A549 (cell line): ENCODE results near the gene SORD. TPM values are rescaled to one million over a fixed set of nuclear protein-coding genes. Genes with fewer than 3 reads are reported as not detected.
"Not testable (repeated sequence)": the region's sequence is repeated elsewhere in the genome, so short reads cannot be mapped to it uniquely, and the experiment has no call there.

ENCODE experiments used
- ATAC-seq, 2 experiments: fragments of 200-7000 bp in 1 of 2; fragments of >200 bp in 1 of 2; cut with Nextera tagmentation in 1 of 2; cut with Tn5 transposase in 1 of 2; 3 replicates each; pipeline versions ENCODE4 v1.8.0 to v1.9.1; 2018 to 2020; ENCODE audit warnings: mild to moderate bottlenecking in 1 of 2, moderate library complexity in 1 of 2
- CTCF ChIA-PET: fragments of 300-600 bp; sonication (Branson Sonifier 250); formaldehyde crosslinking; extraction: SDS; loops from one replicate; lab custom pipeline; 2021; ENCODE audit warnings: antibody characterized with exemption, inconsistent platforms; lab: Yijun Ruan, JAX
- POLR2A ChIA-PET: fragments of 350-600 bp; formaldehyde crosslinking; extraction: SDS; loops from one replicate; lab custom pipeline; 2021; ENCODE audit warnings: antibody characterized with exemption, inconsistent platforms; lab: Yijun Ruan, JAX
- DNase-seq, 2 experiments: peaks; one replicate each; pipeline versions ENCODE4 v3.0.0 to v3.0.0-alpha.2; 2011 to 2016; ENCODE audit warnings: low read depth in 1 of 2, low spot score in 1 of 2
- FAIRE-seq: peaks from 2 replicates; lab custom pipeline; 2011; peaks lifted over from hg19 to GRCh38; lab: Jason Lieb, UNC
- H3K27ac ChIP-seq, 2 experiments: fragments of >200 bp; sonication (Bioruptor Twin); formaldehyde crosslinking; 3 replicates each; pipeline ENCODE4 v1.5.1; 2016 to 2017
- H3K4me1 ChIP-seq: fragments of >200 bp; sonication (Bioruptor Twin); formaldehyde crosslinking; 3 replicates; pipeline ENCODE4 v1.6.1; 2016
- H3K4me2 ChIP-seq: fragments of >200 bp; sonication (Bioruptor Twin); formaldehyde crosslinking; 3 replicates; pipeline ENCODE4 v1.6.1; 2016
- H3K4me3 ChIP-seq: fragments of >200 bp; sonication (Bioruptor Twin); formaldehyde crosslinking; 3 replicates; pipeline ENCODE4 v1.5.1; 2016
- H3K9me3 ChIP-seq: fragments of >200 bp; sonication (Bioruptor Twin); formaldehyde crosslinking; 3 replicates; pipeline ENCODE4 v1.6.1; 2016
- CHD4 ChIP-seq: fragments of 200-600 bp; sonication (generic); IDR thresholded peaks from 2 replicates; pipeline ENCODE4 v1.6.1; 2016; ENCODE audit warnings: antibody characterized with exemption, mild to moderate bottlenecking, borderline replicate concordance
- EHF ChIP-seq: fragments of 250-450 bp; sonication (Bioruptor Pico); IDR thresholded peaks from 2 replicates; pipeline ENCODE4 v1.5.0; 2020; ENCODE audit warnings: mild to moderate bottlenecking
- FOXS1 ChIP-seq: fragments of 250-450 bp; sonication (Bioruptor Pico); IDR thresholded peaks from 2 replicates; pipeline ENCODE4 v1.5.0; 2020; ENCODE audit warnings: mild to moderate bottlenecking, moderate library complexity
- HDAC2 ChIP-seq: fragments of 200-600 bp; sonication (generic); IDR thresholded peaks from 2 replicates; pipeline ENCODE4 v1.6.1; 2016
- HES2 ChIP-seq: fragments of >200 bp; sonication (Bioruptor Twin); formaldehyde crosslinking; IDR thresholded peaks from 2 replicates; pipeline ENCODE4 v1.6.1; 2016
- HMGXB4 ChIP-seq: fragments of 250-450 bp; sonication (Bioruptor Pico); IDR thresholded peaks from 2 replicates; pipeline ENCODE4 v1.5.0; 2021; ENCODE audit warnings: mild to moderate bottlenecking, moderate library complexity, borderline replicate concordance
- JUN ChIP-seq, 2 experiments: fragments of >200 bp; sonication (Bioruptor Twin); formaldehyde crosslinking; IDR thresholded peaks; 2 replicates in 1 of 2; 3 replicates in 1 of 2; pipeline ENCODE4 v1.6.1; 2016 to 2017
- JUNB ChIP-seq: fragments of >200 bp; sonication (Bioruptor Twin); formaldehyde crosslinking; IDR thresholded peaks from 2 replicates; pipeline ENCODE4 v1.6.1; 2016
- MAZ ChIP-seq: fragments of 150-350 bp; IDR thresholded peaks from 2 replicates; pipeline ENCODE4 v1.6.1; 2014; ENCODE audit warnings: antibody characterized with exemption, low read depth, low read length, borderline replicate concordance
- NPAS2 ChIP-seq: fragments of 250-450 bp; sonication (Bioruptor Pico); IDR thresholded peaks from 2 replicates; pipeline ENCODE4 v1.8.0; 2022; ENCODE audit warnings: mild to moderate bottlenecking, moderate library complexity, borderline replicate concordance
- NR3C1 ChIP-seq: fragments of >200 bp; sonication (Bioruptor Twin); formaldehyde crosslinking; IDR thresholded peaks from 3 replicates; pipeline ENCODE4 v1.6.1; 2017
- PBX3 ChIP-seq: IDR thresholded peaks from 2 replicates; pipeline ENCODE4 v1.6.1; 2012
- POLR2AphosphoS2 ChIP-seq: conservative IDR thresholded peaks from 2 replicates; pipeline ENCODE4 v1.6.1; 2012; ENCODE audit warnings: low read length, improper control_type of control experiment, inconsistent platforms
- SMC3 ChIP-seq: fragments of >200 bp; sonication (Bioruptor Twin); formaldehyde crosslinking; IDR thresholded peaks from 3 replicates; pipeline ENCODE4 v1.6.1; 2018; ENCODE audit warnings: inconsistent platforms
- TP53 ChIP-seq: fragments of 250-450 bp; sonication (Bioruptor Pico); IDR thresholded peaks from 2 replicates; pipeline ENCODE4 v1.5.0; 2021; ENCODE audit warnings: mild to moderate bottlenecking, moderate library complexity
- ZC3H11A ChIP-seq: fragments of 450-650 bp; IDR thresholded peaks from 2 replicates; pipeline ENCODE4 v1.6.1; 2014; ENCODE audit warnings: antibody characterized with exemption, mild to moderate bottlenecking
- ZNF302 ChIP-seq: fragments of 250-450 bp; sonication (Bioruptor Pico); IDR thresholded peaks from 2 replicates; pipeline ENCODE4 v1.9.0; 2021; ENCODE audit warnings: inconsistent platforms, mild to moderate bottlenecking, moderate library complexity
- WGBS: methylation state at CpG from one replicate; pipeline ENCODE4 v1.1.6; 2017; ENCODE audit errors: missing lambda C conversion rate; 5-methylcytosine and 5-hydroxymethylcytosine counted together
- polyA plus RNA-seq, 4 experiments: library from polyadenylated mRNA; depleted of rRNA in 3 of 4; stranded (reverse); fragments of >200 nt; fragmentation: RNase III in 1 of 4; extraction: RNeasy Plus Mini Kit Qiagen cat#74134 plus additional on column Dnase treatment in 1 of 4; gene quantifications; 2 replicates in 3 of 4; 3 replicates in 1 of 4; pipeline ENCODE4 v1.2.3, GENCODE V29; 2011 to 2017
- TF ChIP-seq, protein P1 (sequence below): fragments of >200 bp; sonication (Bioruptor Twin); formaldehyde crosslinking; IDR thresholded peaks from 3 replicates; pipeline ENCODE4 v1.5.1; 2016
- TF ChIP-seq, protein P2 (sequence below): fragments of 150-350 bp; IDR thresholded peaks from 2 replicates; pipeline ENCODE4 v1.6.1; 2014; ENCODE audit warnings: low read depth, mild to moderate bottlenecking, low read length
- TF ChIP-seq, protein P3 (sequence below): IDR thresholded peaks from 2 replicates; pipeline ENCODE4 v1.6.1; 2012

SORD gene
- polyA plus RNA-seq, 2 of the 4 experiments (the other 2 are of a cell fraction): 37.6 to 49.8 TPM

GRCh38 chr15:45025627-45026026, 2.6 kb downstream of the SORD start:
- H3K27ac ChIP-seq, H3K4me2 ChIP-seq, H3K9me3 ChIP-seq, H3K4me3 ChIP-seq, ATAC-seq, H3K4me1 ChIP-seq, FAIRE-seq, POLR2A ChIA-PET, DNase-seq: not testable (repeated sequence)
- WGBS: 97% methylated on average over 3 of the region's 3 CpGs
- CTCF ChIA-PET: interaction anchor here (0.7 kb wide), 1 partner anchor 382 kb away, joined by 3 read pairs; no protein-coding TSS in a partner anchor

DNA sequence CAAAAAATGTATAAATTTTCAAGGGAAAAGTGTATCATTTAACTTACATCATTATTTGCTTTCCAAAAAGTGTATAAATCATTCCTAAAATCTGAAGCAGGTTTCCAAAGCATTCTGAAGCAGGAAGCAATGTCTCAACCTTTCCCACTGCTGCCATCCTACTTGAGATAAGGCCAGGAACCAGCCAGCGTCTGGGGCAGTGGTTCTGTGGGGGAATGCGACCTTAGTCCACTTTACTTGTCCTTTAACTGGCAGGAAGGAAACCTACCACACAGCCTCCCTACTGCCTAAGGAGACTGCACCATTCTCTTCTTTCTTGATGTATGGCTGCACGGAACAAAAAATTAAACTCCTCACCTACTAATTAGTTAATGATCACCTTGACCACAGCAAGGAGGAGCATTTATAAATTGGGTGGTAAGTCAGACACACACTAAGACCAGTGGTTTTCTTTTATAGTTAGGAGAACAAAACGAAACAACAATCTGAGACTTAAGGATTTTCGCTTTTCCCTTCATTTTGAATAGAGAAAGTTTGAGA, 3.7 kb downstream of the SORD start:
- DNase-seq (no peak), FAIRE-seq (no peak), ATAC-seq (no peak)
- no peaks in the 10 kb centered on the region for H3K9me3 ChIP-seq
- ChIA-PET POLR2A (no interaction called here), CTCF (interaction anchor here (2.8 kb wide), 1 partner anchor 11 kb away, joined by 8 read pairs; no protein-coding TSS in a partner anchor)
- 86% methylated on average over 5 of the region's 5 CpGs for WGBS
- TF ChIP-seq HMGXB4 (CRISPR knock-in tag) (no peak), FOXS1 (CRISPR knock-in tag) (no peak), NPAS2 (CRISPR knock-in tag) (no peak), MAZ (no peak), ZNF302 (CRISPR knock-in tag) (no peak), EHF (CRISPR knock-in tag) (no peak), POLR2AphosphoS2 (no peak), ZC3H11A (no peak), PBX3 (no peak), CHD4 (no peak), TP53 (CRISPR knock-in tag) (no peak), HES2 (no peak), SMC3 (no peak), NR3C1 (no peak), JUN (IDR thresholded peaks at IDR 0.05) (no peak), JUNB (no peak), HDAC2 (no peak)
- TF ChIP-seq, protein P1, sequence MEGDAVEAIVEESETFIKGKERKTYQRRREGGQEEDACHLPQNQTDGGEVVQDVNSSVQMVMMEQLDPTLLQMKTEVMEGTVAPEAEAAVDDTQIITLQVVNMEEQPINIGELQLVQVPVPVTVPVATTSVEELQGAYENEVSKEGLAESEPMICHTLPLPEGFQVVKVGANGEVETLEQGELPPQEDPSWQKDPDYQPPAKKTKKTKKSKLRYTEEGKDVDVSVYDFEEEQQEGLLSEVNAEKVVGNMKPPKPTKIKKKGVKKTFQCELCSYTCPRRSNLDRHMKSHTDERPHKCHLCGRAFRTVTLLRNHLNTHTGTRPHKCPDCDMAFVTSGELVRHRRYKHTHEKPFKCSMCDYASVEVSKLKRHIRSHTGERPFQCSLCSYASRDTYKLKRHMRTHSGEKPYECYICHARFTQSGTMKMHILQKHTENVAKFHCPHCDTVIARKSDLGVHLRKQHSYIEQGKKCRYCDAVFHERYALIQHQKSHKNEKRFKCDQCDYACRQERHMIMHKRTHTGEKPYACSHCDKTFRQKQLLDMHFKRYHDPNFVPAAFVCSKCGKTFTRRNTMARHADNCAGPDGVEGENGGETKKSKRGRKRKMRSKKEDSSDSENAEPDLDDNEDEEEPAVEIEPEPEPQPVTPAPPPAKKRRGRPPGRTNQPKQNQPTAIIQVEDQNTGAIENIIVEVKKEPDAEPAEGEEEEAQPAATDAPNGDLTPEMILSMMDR: no peak
- TF ChIP-seq, protein P2, sequence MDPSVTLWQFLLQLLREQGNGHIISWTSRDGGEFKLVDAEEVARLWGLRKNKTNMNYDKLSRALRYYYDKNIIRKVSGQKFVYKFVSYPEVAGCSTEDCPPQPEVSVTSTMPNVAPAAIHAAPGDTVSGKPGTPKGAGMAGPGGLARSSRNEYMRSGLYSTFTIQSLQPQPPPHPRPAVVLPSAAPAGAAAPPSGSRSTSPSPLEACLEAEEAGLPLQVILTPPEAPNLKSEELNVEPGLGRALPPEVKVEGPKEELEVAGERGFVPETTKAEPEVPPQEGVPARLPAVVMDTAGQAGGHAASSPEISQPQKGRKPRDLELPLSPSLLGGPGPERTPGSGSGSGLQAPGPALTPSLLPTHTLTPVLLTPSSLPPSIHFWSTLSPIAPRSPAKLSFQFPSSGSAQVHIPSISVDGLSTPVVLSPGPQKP: no peak
- TF ChIP-seq, protein P3, sequence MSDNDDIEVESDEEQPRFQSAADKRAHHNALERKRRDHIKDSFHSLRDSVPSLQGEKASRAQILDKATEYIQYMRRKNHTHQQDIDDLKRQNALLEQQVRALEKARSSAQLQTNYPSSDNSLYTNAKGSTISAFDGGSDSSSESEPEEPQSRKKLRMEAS: no peak
- TF ChIP-seq, all 56 proteins: peak for 0
- Histone ChIP-seq H3K27ac (no peak overlapping the region), H3K4me3 (no peak overlapping the region), H3K4me2 (no peak overlapping the region), H3K4me1 (peaks cover 6% of the 10 kb centered on the region)
